GOT3 (cell line): ENCODE data around the gene PREX1.

ENCODE experiments used
- DNase-seq: peaks from one replicate; lab custom pipeline; 2025; ENCODE audit warnings: mixed read lengths; lab: John Stamatoyannopoulos, UW

The PREX1 gene

DNA sequence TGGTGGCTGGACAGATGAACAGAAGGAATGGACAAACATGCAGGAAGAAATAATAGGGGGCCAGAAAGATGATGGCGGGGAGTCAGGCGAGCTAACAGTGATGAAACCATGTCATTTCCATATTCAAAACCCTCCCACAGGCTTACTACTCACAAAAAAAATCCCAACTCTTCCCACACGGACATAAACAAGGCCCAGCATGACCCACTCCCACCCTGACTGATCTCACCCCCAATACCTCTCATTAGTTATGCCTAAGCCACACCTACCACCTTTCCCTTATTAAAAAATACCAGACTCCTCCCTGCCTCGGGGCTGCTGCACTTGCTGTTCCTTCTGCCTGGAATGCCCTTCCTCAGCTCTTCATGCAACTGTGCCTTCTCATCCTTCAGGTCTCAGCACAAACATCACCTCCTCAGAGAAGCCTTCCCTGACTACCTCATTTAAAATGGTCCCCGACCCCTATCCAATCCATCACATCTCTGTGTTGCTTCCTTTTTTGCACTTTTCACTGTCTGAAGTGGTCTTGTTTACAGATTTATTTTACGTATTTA lies 145.8 kb downstream of the PREX1 start:
- no peak for DNase-seq

DNA sequence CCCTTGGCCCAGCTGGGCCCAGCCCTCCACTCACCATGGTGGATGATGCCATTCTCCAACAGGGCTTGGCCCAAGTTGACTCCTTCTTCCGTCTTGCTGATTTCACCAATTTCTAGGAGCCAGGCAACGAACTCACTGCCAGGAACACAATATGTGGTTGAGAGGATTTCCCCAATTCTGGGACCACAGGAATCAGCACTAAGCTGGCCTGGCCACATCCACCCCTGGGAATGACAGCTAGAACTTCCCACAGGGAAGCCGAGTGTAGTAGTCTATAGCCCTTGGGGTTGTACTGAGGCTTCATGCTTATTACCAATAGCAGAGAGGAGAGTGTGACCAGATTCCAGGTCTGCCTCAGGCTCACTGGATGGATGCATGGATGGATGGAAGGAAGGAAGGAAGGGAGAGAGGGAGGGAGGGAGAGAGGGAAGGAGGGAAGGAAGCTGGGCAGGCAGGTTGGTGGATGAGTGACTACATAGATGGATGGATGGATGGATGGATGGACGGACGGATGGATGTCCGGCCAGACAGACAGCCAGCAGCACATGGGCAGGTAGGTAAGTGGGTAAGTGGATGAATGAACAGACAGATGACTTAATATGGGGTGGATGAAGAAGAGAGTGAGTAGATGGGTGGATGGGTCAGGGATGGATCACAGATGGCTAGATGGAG lies 146.5 kb downstream of the PREX1 start:
- DNase-seq, result no peak

- DNase-seq, result no peak
Observed at GRCh38 chr20:48680650-48681049, 147.1 kb downstream of the PREX1 start.

DNA sequence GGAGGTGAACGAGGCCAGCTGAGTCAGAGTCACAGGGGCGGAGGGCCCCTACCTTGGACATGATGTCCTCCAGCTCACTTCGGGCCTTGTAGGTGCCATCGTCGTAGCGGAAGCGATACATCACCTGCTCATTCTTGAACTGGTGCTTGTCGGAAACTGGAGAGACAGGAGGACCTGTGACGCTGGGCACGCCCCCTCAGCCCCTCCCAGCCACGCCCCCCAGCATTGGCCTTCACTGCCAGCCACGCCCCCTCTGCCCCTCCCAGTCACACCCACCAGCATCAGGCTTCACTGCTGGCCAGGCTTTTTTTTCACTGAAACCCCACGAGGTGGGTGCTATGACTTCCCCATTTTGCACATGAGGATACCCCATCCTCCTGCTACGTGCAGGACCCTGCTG lies 148.2 kb downstream of the PREX1 start:
- DNase-seq, result no peak

DNA sequence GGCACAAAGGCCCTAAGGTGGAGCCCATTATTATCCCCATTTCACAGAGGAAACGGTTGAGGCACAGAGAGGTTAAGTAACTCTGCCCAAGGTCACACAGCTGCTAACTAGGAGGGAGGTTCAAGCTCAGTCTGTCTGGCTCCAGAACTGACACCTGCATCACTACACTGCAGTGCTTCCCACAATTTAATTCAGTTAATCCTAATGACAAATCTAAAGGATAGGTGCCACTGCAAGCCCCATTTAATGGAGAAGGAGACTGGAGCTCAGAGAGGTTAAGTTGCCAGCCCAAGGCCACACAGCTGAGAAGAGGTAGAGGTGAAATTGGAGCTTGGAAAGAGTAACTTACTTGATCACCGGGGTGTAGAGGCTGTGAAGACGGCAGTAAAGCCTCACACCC lies 148.8 kb downstream of the PREX1 start:
- DNase-seq, result no peak

GRCh38 chr20:48678421-48678820 lies 149.4 kb downstream of the PREX1 start:
- no peak for DNase-seq

- DNase-seq, result no peak
Observed at GRCh38 chr20:48676795-48677460, 150.9 kb downstream of the PREX1 start.

- no peak for DNase-seq
Observed at GRCh38 chr20:48676125-48676524, 151.7 kb downstream of the PREX1 start.

DNA sequence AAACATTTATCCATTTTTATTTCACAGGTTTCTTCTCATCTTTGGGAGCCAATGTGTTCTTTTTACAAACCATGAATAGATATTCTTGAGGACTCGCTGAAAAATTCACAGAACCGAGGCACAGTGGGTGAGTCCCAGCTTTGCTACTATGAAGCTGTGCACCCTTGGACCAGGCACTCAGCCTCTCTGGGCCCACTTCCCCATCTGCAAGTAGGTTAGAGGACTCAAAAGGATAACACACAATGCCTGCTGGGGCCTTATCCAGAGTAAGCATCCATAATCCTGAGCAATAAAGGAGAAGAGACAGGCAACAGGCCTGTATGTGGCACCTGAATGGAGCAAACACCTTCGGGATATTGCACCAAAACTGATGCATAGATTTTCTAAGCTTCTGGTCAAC lies 153.3 kb downstream of the PREX1 start:
- no peak for DNase-seq

DNA sequence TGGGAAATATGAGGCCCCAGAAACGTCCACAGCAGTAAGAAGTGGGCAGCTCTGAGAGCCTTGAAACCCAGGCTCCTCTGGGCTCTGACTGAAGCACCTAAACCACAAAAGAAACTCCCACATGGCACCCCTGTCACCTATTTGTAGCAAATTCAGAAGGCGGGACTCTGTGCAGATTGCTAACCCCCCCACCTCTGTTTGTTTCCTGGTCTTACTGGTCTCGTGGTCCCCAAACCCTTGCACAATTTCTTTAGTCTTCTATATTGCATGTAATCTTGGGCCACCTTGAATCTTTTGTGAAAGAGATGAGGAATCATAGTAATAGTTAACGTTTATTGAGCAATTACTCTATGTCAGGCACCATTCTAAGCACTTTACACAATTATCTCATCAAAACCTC lies 154.3 kb downstream of the PREX1 start:
- DNase-seq, result no peak

GRCh38 chr20:48672324-48672723 lies 155.5 kb downstream of the PREX1 start:
- DNase-seq, result no peak

GRCh38 chr20:48671141-48671540 lies 156.7 kb downstream of the PREX1 start:
- no peak for DNase-seq

DNA sequence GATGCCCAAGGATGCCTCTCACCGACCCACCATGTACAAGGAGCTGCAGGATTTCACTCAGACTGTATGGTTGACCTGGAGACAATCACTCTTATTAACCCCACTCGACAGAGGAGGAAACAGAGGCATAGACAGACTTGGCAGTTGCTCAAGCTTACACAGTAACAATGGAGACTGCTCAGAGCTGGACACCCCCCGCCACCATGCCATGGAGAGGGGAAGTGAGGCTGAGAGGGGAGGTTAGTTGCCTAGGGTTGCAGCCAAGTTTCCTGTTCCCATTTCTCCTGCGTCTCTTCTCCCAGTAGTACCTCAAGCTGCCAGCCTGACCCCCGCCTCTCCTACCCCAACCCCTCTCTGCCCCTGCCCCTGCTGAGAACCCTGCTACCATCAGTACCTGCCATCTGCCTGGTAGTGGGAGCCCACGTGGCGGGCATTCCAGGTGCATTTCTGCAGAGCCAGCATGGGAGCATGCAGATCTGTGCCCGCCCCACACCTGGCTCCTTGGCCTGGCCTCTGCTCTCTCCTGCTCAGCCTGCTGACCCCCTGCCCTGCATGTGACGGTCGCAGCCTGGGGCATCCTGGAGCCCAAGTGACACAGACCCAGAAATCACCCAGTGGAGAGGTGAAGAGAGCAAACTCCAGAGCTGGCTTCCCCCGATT lies 157.7 kb downstream of the PREX1 start:
- no peak for DNase-seq

DNA sequence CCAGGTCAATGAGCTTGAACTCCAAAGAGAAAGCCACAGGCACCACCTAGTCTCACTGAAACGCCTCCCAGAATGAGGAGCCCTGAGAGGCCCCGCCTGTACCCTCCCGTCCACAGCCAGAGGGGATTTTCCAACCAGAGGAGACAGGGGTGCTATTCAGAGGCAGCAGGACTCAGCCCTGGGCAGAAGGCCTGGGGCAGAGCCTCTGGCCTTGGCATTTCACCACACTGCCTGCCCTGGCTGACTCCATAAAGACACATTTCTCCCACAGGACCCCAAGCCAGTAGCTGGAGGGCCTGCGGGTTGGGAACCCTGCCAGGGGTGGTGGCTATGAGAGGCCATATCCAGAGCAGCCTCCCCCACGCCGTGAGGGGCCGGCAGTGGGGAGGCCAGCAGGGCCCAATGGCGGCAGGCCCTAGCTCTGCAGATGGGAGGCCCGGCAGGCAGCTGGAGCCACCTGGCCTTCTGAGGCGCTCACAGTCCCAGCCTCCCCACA lies 159.3 kb downstream of the PREX1 start:
- no peak for DNase-seq

DNA sequence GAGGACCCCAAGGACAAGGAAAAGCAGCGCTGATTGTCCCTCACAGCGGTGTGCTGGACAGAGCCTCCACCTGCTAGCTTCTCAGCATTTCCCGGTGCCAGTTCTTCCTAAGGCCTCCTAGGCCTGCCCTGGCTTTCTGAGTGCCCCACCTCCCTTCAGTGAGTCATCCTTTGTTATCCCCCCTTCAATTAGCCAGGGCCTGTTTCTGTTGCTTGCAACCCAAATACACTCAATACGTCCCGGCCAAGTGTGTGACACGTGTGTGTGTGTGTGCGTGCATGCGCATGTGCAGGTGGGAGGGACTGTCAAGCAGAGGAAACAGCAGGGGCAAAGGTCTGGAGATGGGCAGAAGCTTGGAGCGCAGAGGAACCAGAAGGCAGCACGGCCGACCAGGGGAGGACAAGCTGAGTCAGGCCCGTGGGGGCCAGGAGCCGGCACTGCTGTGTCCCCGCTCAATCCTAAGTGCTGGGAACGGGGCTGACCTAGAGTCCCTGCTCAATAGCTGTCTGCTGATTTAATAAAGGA lies 159.8 kb downstream of the PREX1 start:
- DNase-seq, result no peak

DNA sequence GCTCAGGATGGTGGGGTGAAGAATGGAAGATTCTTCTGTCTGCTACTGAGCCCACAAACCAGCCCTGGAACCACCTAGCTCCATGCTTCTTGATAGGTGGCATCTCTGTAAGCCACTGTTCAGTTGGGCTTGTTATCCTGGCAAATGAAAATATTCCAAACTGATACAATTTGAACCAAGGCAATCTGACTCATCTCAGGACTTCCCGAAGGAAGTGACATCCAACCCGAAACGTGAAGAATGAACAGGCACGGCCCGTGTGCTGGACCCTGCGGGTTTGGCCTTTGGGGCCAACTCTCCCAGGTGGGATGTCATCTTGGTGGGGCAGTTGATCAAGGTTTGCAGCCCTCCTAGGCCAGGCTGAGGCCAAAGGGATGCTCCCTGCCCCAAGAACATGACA lies 160.3 kb downstream of the PREX1 start:
- no peak for DNase-seq

GRCh38 chr20:48665785-48666184 lies 162.0 kb downstream of the PREX1 start:
- no peak for DNase-seq

DNA sequence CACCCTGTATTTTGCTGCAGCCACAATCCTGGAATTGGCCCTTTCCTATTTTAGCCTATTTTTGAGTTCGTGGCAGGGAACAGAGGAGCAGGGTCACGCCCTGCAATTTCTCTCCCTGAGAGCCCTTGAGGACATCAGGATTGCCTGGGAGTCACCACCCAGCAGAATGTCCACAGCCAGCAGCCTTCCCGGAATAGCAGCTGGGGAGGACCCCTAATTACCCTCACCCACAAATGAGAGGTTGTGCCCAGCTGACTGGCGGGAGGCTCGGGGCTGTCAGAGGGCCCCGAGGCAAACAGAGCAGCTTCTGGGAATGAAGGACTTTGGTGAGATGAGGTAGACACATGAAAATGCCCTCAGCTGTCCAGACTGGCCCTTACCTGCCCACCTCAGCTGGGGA lies 165.1 kb downstream of the PREX1 start:
- DNase-seq, result no peak

GRCh38 chr20:48661575-48662455 lies 166.0 kb downstream of the PREX1 start:
- DNase-seq, result no peak

DNA sequence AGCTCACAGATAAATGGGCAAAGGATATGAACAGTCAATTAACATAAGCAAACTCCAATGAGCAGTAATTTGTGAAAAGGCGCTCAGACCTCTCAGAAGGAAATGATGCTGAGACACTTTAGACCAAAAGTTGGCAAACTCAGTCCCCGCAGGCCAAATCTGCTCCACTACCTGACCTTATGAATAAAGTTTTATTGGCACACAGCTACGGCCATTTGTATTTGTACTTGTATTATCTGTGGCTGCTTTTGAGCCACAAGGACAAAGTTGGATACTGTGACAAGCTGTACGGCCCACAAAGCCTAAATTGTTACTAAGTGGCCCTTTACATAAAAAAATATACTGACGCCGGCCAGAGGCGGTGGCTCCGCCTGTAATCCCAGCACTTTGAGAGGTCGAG lies 167.0 kb downstream of the PREX1 start:
- no peak for DNase-seq

- no peak for DNase-seq
Observed at GRCh38 chr20:48659858-48660257, 167.9 kb downstream of the PREX1 start.

DNA sequence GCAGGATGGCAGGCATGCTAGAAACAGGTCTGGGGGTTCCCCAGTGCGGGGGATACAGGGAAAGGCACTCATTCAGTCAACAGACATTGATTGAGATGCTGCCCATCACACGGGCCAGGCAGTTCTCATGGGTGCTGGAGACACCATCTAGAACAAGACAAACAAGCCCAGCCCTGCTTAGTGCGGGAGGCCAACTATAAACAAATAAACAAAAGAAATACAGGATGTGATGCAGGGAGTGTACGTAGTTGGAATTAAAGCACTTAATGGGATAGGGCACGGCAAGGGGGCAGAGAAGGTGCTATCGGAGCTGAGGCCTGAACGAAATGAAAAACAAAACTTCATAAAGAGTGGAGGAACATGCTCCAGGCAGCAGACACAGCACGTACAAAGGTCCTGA lies 169.3 kb downstream of the PREX1 start:
- no peak for DNase-seq
